Endothelial cell of umbilical vein (primary cell): ENCODE measurements around the gene RPL36A. TPM values are rescaled to one million over a fixed set of nuclear protein-coding genes. Genes with fewer than 3 reads are reported as not detected.

ENCODE experiments used
- BruUV-seq: library from RNA; stranded (reverse); fragments of 400-500 nt; replicated peaks from 2 replicates; lab custom pipeline; 2021; lab: Mats Ljungman, UMichigan
- CTCF ChIA-PET: fragments of 300-600, 350-600 bp; sonication (Branson Sonifier 250); formaldehyde crosslinking; loops from one replicate; lab custom pipeline; 2021; ENCODE audit warnings: antibody characterized with exemption, inconsistent platforms; lab: Charles Lee
- POLR2A ChIA-PET: fragments of 300-600, 350-600 bp; sonication (Branson Sonifier 250); formaldehyde crosslinking; loops from one replicate; lab custom pipeline; 2021; ENCODE audit warnings: antibody characterized with exemption, inconsistent platforms; lab: Charles Lee
- DNase-seq: peaks from one replicate; pipeline ENCODE4 v3.0.0-alpha.2; 2011; ENCODE audit warnings: low read depth, low spot score
- FAIRE-seq: peaks from 2 replicates; lab custom pipeline; 2011; peaks lifted over from hg19 to GRCh38; lab: Jason Lieb, UNC
- H2AFZ ChIP-seq: 2 replicates; pipeline ENCODE4 v1.6.0; 2012; ENCODE audit warnings: low read depth, low read length, control low read depth, inconsistent platforms
- H3K27ac ChIP-seq: 2 replicates; pipeline ENCODE4 v1.5.1; 2011; ENCODE audit warnings: low read depth, mild to moderate bottlenecking, control low read depth, low read length, moderate library complexity; ENCODE audit not compliant: insufficient read depth
- H3K27me3 ChIP-seq, 2 experiments: 2 replicates each; pipeline versions ENCODE4 v1.6.0 to v1.6.1; 2011; ENCODE audit warnings: low read length in 2 of 2, mixed read lengths in 1 of 2; ENCODE audit not compliant: control insufficient read depth in 2 of 2, insufficient read depth in 2 of 2
- H3K36me3 ChIP-seq, 2 experiments: 2 replicates in 1 of 2; 3 replicates in 1 of 2; pipeline ENCODE4 v1.5.1; 2011; ENCODE audit warnings: low read length in 2 of 2, mild to moderate bottlenecking in 1 of 2, moderate library complexity in 1 of 2; ENCODE audit not compliant: control insufficient read depth in 2 of 2, insufficient read depth in 2 of 2; ENCODE audit errors: extremely low read depth in 1 of 2
- H3K4me1 ChIP-seq: 3 replicates; pipeline ENCODE4 v1.5.1; 2011; ENCODE audit warnings: mild to moderate bottlenecking, low read length; ENCODE audit not compliant: control insufficient read depth, insufficient read depth; ENCODE audit errors: extremely low read depth
- H3K4me2 ChIP-seq: 2 replicates; pipeline ENCODE4 v1.6.1; 2011; ENCODE audit warnings: low read length, control low read depth, mixed read lengths; ENCODE audit not compliant: insufficient read depth
- H3K4me3 ChIP-seq, 3 experiments: fragments of 200-600 bp in 1 of 3; sonication (generic), shearing (Covaris generic) in 1 of 3; replicated peaks in 1 of 3; 2 replicates each; pipeline ENCODE4 v1.5.1; 2011 to 2016; ENCODE audit warnings: control low read depth in 3 of 3, low read length in 3 of 3, mild to moderate bottlenecking in 2 of 3, inconsistent platforms in 1 of 3, low read depth in 1 of 3, moderate library complexity in 1 of 3; ENCODE audit not compliant: insufficient read depth in 1 of 3
- H3K79me2 ChIP-seq: 2 replicates; pipeline ENCODE4 v1.6.0; 2012; ENCODE audit warnings: low read length, inconsistent platforms; ENCODE audit not compliant: control insufficient read depth, insufficient read depth
- H3K9ac ChIP-seq: replicated peaks from 2 replicates; pipeline ENCODE3; 2011; ENCODE audit warnings: low read length, control low read depth; ENCODE audit not compliant: insufficient read depth; ENCODE audit errors: extremely low read depth
- H3K9me1 ChIP-seq: replicated peaks from 3 replicates; pipeline ENCODE4 v1.6.0; 2011; ENCODE audit warnings: mild to moderate bottlenecking, low read length; ENCODE audit not compliant: control insufficient read depth, insufficient read depth; ENCODE audit errors: extremely low read depth
- H3K9me3 ChIP-seq: replicated peaks from 2 replicates; pipeline ENCODE4 v1.5.1; 2012; ENCODE audit warnings: low read length, inconsistent platforms; ENCODE audit not compliant: control insufficient read depth, insufficient read depth
- H4K20me1 ChIP-seq: replicated peaks from 2 replicates; pipeline ENCODE3; 2011; ENCODE audit warnings: mild to moderate bottlenecking, low read length; ENCODE audit not compliant: control insufficient read depth, insufficient read depth; ENCODE audit errors: extremely low read depth
- EZH2 ChIP-seq: IDR thresholded peaks from 2 replicates; pipeline ENCODE4 v1.6.1; 2012; ENCODE audit warnings: borderline replicate concordance, low read depth, mild to moderate bottlenecking, moderate library complexity, low read length, inconsistent platforms; ENCODE audit not compliant: severe bottlenecking
- GATA2 ChIP-seq: IDR thresholded peaks from 2 replicates; pipeline ENCODE4 v1.7.0; 2011; ENCODE audit warnings: low read depth, mild to moderate bottlenecking, moderate library complexity, mixed read lengths, low read length; ENCODE audit not compliant: insufficient read length, insufficient read depth
- JUN ChIP-seq: IDR thresholded peaks from 2 replicates; pipeline ENCODE4 v1.6.1; 2011; ENCODE audit warnings: borderline replicate concordance, low read depth; ENCODE audit not compliant: insufficient read length, insufficient read depth
- MYC ChIP-seq: IDR thresholded peaks from one replicate; pipeline ENCODE4 v1.6.1; 2011; ENCODE audit warnings: mild to moderate bottlenecking, low read depth, low read length
- POLR2A ChIP-seq: IDR thresholded peaks from 2 replicates; pipeline ENCODE4 v1.6.1; 2012; ENCODE audit warnings: low read depth, mild to moderate bottlenecking, control low read depth, low read length
- POLR2AphosphoS5 ChIP-seq: IDR thresholded peaks from 2 replicates; pipeline ENCODE4 v1.6.1; 2012; ENCODE audit warnings: low read depth, mild to moderate bottlenecking, control low read depth, low read length, moderate library complexity; ENCODE audit not compliant: insufficient read depth
- dilution Hi-C: fragments of 300-500 bp; cut with MboI; formaldehyde crosslinking; loops from one replicate; pipeline ENCODE4 v1.15.0; 2019; ENCODE audit warnings: low sequenced_read_pairs; ENCODE audit not compliant: extremely low pct_ligation_motif_present
- intact Hi-C: fragments of 100-400 bp; cut with micrococcal nuclease; formaldehyde crosslinking; loops from one replicate; pipeline ENCODE4 v1.10.0; 2022
- polyA plus RNA-seq, 4 experiments: library from polyadenylated mRNA; depleted of rRNA in 3 of 4; stranded (reverse) in 3 of 4; unstranded in 1 of 4; fragments of >200 nt; gene quantifications; 2 replicates each; pipeline versions ENCODE4 v1.2.1 to v1.2.3, GENCODE V29; 2011 to 2012; ENCODE audit warnings: missing spikeins in 1 of 4
- total RNA-seq: library from RNA; stranded (reverse); gene quantifications from 2 replicates; pipeline ENCODE4 v1.2.3, GENCODE V29; 2021
- TF ChIP-seq, protein P1 (sequence below), 2 donors: IDR thresholded peaks; 1 replicate in 1 of 2; 2 replicates in 1 of 2; pipeline ENCODE4 v1.5.1; 2011; ENCODE audit warnings: low read length in 2 of 2, mild to moderate bottlenecking in 2 of 2, moderate library complexity in 2 of 2, control low read depth in 1 of 2, inconsistent platforms in 1 of 2, low read depth in 1 of 2; ENCODE audit not compliant: insufficient read depth in 1 of 2; ENCODE audit errors: extremely low read depth in 1 of 2

Gene RPL36A
- total and polyA plus RNA-seq, 2 donors (not counting 3 experiments of a cell fraction or from before 2014, with no cell fraction given): 284 to 1,196 TPM

DNA sequence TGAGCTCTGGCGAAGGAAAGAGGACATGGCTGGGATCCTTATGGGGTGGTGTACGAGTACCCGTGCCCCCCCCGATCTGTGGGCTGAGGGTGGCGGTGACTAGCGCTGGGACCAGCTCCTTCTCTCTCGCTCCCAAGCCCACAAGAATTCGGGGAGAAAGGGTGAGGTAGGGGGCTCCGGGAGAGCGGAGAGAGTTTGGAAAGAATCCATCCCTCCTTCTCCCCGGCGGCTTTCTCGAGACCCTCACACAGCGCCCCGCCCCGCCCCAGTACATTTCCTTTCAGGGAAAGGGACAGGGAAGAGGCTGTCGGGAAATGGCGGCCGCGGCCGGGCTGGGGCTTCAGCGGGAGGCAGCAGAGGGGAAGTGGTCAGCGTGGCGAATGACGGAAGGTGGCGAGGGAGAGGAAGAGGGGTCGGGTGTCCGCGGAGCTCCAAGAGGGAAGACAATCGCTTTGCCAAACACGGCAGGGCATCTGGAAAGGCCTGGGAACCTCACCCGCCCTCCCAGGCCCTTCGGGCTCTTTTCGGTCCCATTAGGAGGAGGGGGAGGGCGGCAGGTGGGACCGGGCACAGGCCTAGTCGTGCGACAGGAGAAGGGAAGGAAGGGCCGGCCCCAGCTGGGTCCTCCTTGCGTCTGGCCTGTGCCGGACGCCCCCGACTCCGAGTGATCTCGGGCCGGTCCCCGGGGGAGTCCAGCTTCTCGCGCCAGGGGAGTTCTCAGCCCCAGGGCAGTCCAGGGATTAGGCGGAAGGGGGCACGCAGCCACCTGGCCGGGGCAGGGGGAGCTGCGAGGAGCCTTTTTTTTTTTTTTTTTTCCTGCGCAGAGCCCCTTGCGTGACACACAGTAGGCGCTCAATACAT is 27.4 kb downstream of the RPL36A start:
- peak overlapping the region; percentile 94 for H3K9ac ChIP-seq
- intact Hi-C loops: loop anchor here (1.0 to 5.0 kb wide), 4 partner anchors 10 to 514 kb away; partner anchors contain the start of genes ARMCX1, ARMCX6, HNRNPH2 and ZMAT1
- H3K4me2 ChIP-seq: peak overlapping the region; percentile 90
- H3K4me1 ChIP-seq: peaks cover 11% of the 10 kb centered on the region
- peak; percentile 46 for FAIRE-seq
- H3K36me3 ChIP-seq: no peaks in the 10 kb centered on the region
- DNase-seq: peak; percentile 56
- TSS peak; percentile 95 for BruUV-seq
- ChIA-PET CTCF (interaction anchor here (1.2 to 1.3 kb wide), 3 partner anchors 10 to 42 kb away, joined by 4 to 5 read pairs (median 5); partner anchors contain the start of gene RPL36A), POLR2A (interaction anchor here (0.6 to 1.0 kb wide), 4 partner anchors 9 to 503 kb away, joined by 3 to 4 read pairs (median 3); partner anchors contain the start of gene ARMCX4)
- H3K79me2 ChIP-seq: no peaks in the 10 kb centered on the region
- no peaks in the 10 kb centered on the region for H3K9me3 ChIP-seq
- H2AFZ ChIP-seq: peak overlapping the region; percentile 95
- peak overlapping the region; percentile 90 for H3K27ac ChIP-seq
- no peaks in the 10 kb centered on the region for H4K20me1 ChIP-seq
- no peaks in the 10 kb centered on the region for H3K9me1 ChIP-seq
- peak overlapping the region; percentile 43 to 71 (median 60) for H3K4me3 ChIP-seq
- H3K27me3 ChIP-seq: no peaks in the 10 kb centered on the region
- dilution Hi-C loops: no loop called here
- TF ChIP-seq POLR2AphosphoS5: peak; percentile 27
- TF ChIP-seq GATA2: no peak

DNA sequence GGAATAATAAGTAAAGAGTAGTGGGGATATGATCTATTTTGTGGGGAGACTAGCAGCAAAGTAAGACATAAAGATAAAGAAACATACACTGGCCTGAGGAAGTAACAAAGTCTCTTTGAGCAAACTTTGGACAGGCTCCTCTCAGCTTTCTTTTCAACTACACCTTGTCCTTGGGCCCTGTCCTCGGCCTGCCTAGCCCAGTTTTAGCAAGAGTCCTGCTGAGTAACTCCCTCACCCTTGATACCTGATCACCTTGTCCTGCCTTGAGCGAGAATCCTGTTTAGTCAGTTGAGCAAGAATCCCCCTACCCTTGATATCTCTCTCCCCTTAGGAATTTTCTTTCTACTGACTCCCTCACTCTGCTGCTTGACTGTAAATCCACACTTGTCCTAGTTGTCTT is 28.7 kb downstream of the RPL36A start:
- dilution Hi-C loops: no loop called here
- Histone ChIP-seq H3K4me3 (no peak overlapping the region), H3K4me1 (peaks cover 11% of the 10 kb centered on the region), H2AFZ (no peak overlapping the region), H3K27me3 (no peaks in the 10 kb centered on the region), H3K27ac (no peak overlapping the region), H3K9ac (no peak overlapping the region), H3K4me2 (no peak overlapping the region), H3K36me3 (peaks cover 0 to 1% of the 10 kb centered on the region in 2 experiments), H3K79me2 (no peaks in the 10 kb centered on the region), H4K20me1 (no peaks in the 10 kb centered on the region), H3K9me3 (no peaks in the 10 kb centered on the region), H3K9me1 (no peaks in the 10 kb centered on the region)
- no TSS peak for BruUV-seq
- CTCF ChIA-PET: interaction anchor here (1.2 kb wide), 1 partner anchor 8 kb away, joined by 5 read pairs; no protein-coding TSS in a partner anchor
- TF ChIP-seq JUN (no peak), EZH2 (no peak), GATA2 (no peak), MYC (no peak), POLR2A (no peak)
- TF ChIP-seq, protein P1, sequence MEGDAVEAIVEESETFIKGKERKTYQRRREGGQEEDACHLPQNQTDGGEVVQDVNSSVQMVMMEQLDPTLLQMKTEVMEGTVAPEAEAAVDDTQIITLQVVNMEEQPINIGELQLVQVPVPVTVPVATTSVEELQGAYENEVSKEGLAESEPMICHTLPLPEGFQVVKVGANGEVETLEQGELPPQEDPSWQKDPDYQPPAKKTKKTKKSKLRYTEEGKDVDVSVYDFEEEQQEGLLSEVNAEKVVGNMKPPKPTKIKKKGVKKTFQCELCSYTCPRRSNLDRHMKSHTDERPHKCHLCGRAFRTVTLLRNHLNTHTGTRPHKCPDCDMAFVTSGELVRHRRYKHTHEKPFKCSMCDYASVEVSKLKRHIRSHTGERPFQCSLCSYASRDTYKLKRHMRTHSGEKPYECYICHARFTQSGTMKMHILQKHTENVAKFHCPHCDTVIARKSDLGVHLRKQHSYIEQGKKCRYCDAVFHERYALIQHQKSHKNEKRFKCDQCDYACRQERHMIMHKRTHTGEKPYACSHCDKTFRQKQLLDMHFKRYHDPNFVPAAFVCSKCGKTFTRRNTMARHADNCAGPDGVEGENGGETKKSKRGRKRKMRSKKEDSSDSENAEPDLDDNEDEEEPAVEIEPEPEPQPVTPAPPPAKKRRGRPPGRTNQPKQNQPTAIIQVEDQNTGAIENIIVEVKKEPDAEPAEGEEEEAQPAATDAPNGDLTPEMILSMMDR (IDR thresholded peaks at IDR 0.05; ENCODE audit: extremely low read depth in 1 of 2, insufficient read depth in 1 of 2, low read depth in 1 of 2, low read length in 2 of 2): no peak
- FAIRE-seq (peak; percentile 53), DNase-seq (no peak)
- POLR2A ChIA-PET: no interaction called here
- intact Hi-C loops: loop anchor here (2.0 to 5.0 kb wide), 3 partner anchors 131 to 513 kb away; partner anchors contain the start of genes ARMCX1, ARMCX6 and ZMAT1
